ENCODE data around the gene C11orf86. TPM values are rescaled to one million over a fixed set of nuclear protein-coding genes. Genes with fewer than 3 reads are reported as not detected.

The C11orf86 gene
- total RNA-seq, 2 donors from 2014 or later = not detected

DNA sequence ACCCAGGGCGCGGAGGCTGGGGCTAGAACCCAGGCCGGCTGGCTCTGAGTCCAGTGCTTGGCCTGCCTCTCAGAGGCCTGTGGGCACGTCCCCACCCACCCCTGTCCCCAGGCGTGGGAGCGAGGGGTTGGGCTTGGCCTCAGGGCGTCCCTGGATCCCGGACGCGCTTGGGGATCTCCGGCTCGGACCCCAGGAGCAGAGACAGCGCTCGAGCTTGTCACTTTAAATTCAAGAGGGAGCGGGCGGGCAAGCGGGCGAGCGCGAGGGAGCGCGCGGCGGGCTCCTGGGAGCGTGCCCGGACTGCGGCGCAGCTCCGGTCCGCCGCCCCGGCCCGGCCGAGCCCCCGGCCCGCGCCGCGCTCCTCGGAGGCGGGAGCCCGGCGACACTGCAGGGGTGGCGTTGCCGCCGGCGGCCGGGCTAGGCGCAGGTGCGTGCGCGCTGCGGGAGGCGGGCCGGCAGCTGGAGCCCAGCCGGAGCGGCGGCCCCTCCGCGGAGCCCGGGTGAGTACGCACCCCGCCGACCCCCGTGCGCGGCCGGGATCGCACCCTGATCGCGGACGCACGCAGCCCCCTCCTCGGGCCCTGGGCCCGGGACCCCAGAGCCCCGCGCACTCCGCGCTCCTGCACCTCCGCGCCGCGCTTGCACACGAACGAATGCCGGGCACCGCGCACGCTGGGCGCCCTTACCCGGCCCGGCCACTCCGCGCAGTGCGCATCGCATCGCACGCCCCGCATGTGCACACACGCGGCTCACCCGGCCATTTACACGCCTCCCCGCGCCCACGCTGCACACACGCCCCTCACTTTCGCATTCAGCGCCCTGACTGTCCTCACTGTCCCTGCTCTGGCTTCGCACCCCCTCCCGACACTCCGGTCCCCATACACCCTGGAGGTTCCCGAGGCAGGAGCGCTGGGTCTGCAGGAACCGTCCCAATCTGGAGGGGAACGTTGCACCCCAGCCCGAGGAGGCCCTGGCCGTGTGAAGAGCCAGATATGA lies 48.2 kb downstream of the C11orf86 start, which contains the start of gene SYT12:
SYT12 (plus strand) TSS at position 174 of the 996 bp plus-strand sequence. CDS start 7,011 bp downstream, outside the sequence.
- H3K27me3 Mint-ChIP-seq (ENCODE audit: insufficient read depth) = peaks cover 52% of the 10 kb centered on the region
- no peak within 1 kb of the TSS for H3K9ac ChIP-seq (ENCODE audit: extremely low read depth, low read length, poor library complexity, severe bottlenecking)

DNA sequence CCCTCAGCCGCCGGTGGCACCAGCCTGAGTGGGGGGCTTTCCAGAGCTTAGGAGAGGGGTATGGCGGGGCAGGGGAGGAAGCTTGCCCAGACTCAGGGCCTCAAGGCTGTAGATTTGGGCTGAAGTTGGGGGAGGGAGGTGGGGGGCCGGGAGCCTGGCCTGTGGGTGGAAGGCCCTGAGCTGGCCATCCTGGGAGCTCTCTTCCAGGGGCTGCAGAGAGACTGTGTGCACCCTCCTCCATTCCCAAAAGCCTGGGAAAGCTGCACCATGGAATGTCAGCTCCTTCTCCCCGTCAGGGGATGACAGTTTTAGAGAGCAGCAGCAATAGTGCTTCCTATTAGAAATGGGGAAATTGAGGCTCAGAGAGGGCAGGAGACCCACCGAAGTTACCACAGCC lies 48.9 kb downstream of the C11orf86 start:
- Histone ChIP-seq H3K4me1 (ENCODE audit: control insufficient read depth, insufficient read depth, low read length) (no peaks in the 10 kb centered on the region), H3K4me3 (ENCODE audit: low read length) (peak overlapping the region; percentile 35), H3K27me3 (ENCODE audit: control insufficient read depth, insufficient read depth, low read length, poor library complexity, severe bottlenecking) (peaks cover 35% of the 10 kb centered on the region), H3K9ac (ENCODE audit: extremely low read depth, low read length, poor library complexity, severe bottlenecking) (no peak overlapping the region), H3K27ac (ENCODE audit: low read depth, low read length) (no peak overlapping the region), H3K36me3 (ENCODE audit: control insufficient read depth, insufficient read depth, low read length) (no peaks in the 10 kb centered on the region), H3K9me3 (ENCODE audit: control insufficient read depth, low read length) (no peaks in the 10 kb centered on the region)
- Mint-ChIP-seq H3K36me3 (ENCODE audit: low read depth) (no peaks in the 10 kb centered on the region), H3K27ac (no peak overlapping the region), H3K4me3 (peak overlapping the region; percentile 62), H3K4me1 (peaks cover 4% of the 10 kb centered on the region), H3K27me3 (ENCODE audit: insufficient read depth) (peaks cover 52% of the 10 kb centered on the region), H3K9me3 (no peaks in the 10 kb centered on the region)
- no peak for DNase-seq
- TF ChIP-seq, protein P1, sequence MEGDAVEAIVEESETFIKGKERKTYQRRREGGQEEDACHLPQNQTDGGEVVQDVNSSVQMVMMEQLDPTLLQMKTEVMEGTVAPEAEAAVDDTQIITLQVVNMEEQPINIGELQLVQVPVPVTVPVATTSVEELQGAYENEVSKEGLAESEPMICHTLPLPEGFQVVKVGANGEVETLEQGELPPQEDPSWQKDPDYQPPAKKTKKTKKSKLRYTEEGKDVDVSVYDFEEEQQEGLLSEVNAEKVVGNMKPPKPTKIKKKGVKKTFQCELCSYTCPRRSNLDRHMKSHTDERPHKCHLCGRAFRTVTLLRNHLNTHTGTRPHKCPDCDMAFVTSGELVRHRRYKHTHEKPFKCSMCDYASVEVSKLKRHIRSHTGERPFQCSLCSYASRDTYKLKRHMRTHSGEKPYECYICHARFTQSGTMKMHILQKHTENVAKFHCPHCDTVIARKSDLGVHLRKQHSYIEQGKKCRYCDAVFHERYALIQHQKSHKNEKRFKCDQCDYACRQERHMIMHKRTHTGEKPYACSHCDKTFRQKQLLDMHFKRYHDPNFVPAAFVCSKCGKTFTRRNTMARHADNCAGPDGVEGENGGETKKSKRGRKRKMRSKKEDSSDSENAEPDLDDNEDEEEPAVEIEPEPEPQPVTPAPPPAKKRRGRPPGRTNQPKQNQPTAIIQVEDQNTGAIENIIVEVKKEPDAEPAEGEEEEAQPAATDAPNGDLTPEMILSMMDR (conservative IDR thresholded peaks at IDR 0.05) = no peak
- WGBS, 2 experiments (ENCODE audit: insufficient coverage in 1 of 2, insufficient read length in 1 of 2) = 66 to 71% methylated on average over 2 to 6 of the region's 6 CpGs

More for the DNA sequence above, 48.2 kb downstream of the C11orf86 start, which contains the start of gene SYT12:
- TF ChIP-seq, protein P1 (conservative IDR thresholded peaks at IDR 0.05) = no peak
- DNase-seq = peak; percentile 73
- Mint-ChIP-seq H3K27ac (no peak within 1 kb of the TSS), H3K36me3 (ENCODE audit: low read depth) (no peaks in the 10 kb centered on the region), H3K9me3 (no peaks in the 10 kb centered on the region), H3K4me1 (peaks cover 4% of the 10 kb centered on the region), H3K4me3 (peak within 1 kb of the TSS; percentile 62)
- Histone ChIP-seq H3K4me1 (ENCODE audit: control insufficient read depth, insufficient read depth, low read length) (no peaks in the 10 kb centered on the region), H3K4me3 (ENCODE audit: low read length) (peak within 1 kb of the TSS; percentile 68), H3K9me3 (ENCODE audit: control insufficient read depth, low read length) (no peaks in the 10 kb centered on the region), H3K27me3 (ENCODE audit: control insufficient read depth, insufficient read depth, low read length, poor library complexity, severe bottlenecking) (peaks cover 35% of the 10 kb centered on the region), H3K27ac (ENCODE audit: low read depth, low read length) (no peak within 1 kb of the TSS), H3K36me3 (ENCODE audit: control insufficient read depth, insufficient read depth, low read length) (no peaks in the 10 kb centered on the region)
- WGBS, 2 experiments (ENCODE audit: insufficient coverage in 1 of 2, insufficient read length in 1 of 2) = 4 to 7% methylated on average over 25 to 118 of the region's 118 CpGs

- Mint-ChIP-seq H3K4me1 (peaks cover 4% of the 10 kb centered on the region), H3K27me3 (ENCODE audit: insufficient read depth) (peaks cover 52% of the 10 kb centered on the region), H3K36me3 (ENCODE audit: low read depth) (no peaks in the 10 kb centered on the region), H3K4me3 (no peak overlapping the region), H3K9me3 (no peaks in the 10 kb centered on the region), H3K27ac (no peak overlapping the region)
- Histone ChIP-seq H3K4me1 (ENCODE audit: control insufficient read depth, insufficient read depth, low read length) (no peaks in the 10 kb centered on the region), H3K4me3 (ENCODE audit: low read length) (no peak overlapping the region), H3K27ac (ENCODE audit: low read depth, low read length) (no peak overlapping the region), H3K9ac (ENCODE audit: extremely low read depth, low read length, poor library complexity, severe bottlenecking) (no peak overlapping the region), H3K27me3 (ENCODE audit: control insufficient read depth, insufficient read depth, low read length, poor library complexity, severe bottlenecking) (peaks cover 35% of the 10 kb centered on the region), H3K9me3 (ENCODE audit: control insufficient read depth, low read length) (no peaks in the 10 kb centered on the region), H3K36me3 (ENCODE audit: control insufficient read depth, insufficient read depth, low read length) (no peaks in the 10 kb centered on the region)
- DNase-seq = no peak
- TF ChIP-seq, protein P1 (conservative IDR thresholded peaks at IDR 0.05) = no peak
- WGBS, 2 experiments (ENCODE audit: insufficient coverage in 1 of 2, insufficient read length in 1 of 2) = 79 to 83% methylated on average over 2 to 5 of the region's 5 CpGs
Measured at GRCh38 chr11:67024410-67024809, 49.3 kb downstream of the C11orf86 start.
